GM19397 (cell line): ENCODE results near the gene DDOST.

Source experiments
- ATAC-seq: cut with Tn5 transposase; IDR thresholded peaks from one replicate; pipeline ENCODE4 v1.9.1; 2021; ENCODE audit warnings: mild to moderate bottlenecking, moderate library complexity; ENCODE audit not compliant: unreplicated experiment

Gene DDOST

GRCh38 chr1:20663365-20663764 is 2.2 kb upstream of the DDOST start:
- ATAC-seq, result no peak

DNA sequence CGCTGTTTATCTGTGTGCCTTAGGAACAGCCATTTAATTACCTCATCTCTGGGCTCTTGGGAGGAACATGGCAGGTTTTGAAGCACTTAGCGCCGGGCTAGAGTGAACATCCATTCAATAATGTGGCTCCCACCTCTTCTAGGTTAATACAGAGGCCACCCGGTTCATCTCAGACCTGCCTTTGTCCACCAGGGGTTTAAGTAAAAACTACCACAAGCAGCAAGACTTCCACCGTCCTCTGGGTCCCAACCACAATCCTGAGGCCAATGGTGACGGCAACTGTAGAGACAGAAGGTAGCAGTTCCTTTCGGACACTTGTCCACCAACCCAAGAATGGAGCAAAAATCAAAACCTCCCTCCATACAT is 924 bp upstream of the DDOST start:
- no peak for ATAC-seq

DNA sequence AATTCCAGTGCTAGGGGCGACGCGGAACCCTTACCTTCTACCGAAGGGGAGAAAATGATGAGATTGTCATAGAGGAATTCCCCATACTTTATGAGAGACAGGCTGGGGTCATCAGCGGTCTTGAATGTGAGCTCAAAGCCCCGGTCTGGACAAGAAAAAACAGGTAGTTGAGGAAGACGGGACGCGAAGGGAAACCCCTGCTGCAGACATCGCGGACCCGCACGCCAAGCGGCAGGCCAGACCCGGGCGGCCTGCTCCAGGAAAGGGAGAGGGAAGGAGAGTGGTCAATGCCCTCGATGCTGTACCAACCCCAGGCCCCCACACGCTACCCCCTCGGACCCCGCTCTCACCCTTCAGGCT is 342 bp downstream of the DDOST start:
- ATAC-seq, result no peak

DNA sequence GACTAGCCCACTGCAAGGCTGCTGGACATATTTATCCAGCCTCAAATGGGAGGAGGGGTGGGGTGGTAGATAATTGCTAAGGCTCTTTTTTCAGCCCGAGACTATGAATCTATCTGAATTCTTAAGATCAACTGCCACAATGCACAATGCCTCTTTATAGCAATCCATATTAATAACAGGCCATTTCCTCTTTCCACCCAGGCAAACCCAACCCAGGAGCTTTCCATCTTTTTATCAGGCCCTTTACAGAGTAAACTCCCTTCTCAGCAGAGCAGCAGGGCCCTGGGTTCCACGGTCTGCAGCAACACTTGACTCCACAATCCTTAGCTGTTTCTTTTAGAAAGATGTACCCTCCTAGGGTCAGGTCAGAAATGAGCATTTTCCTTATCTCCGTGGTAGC is 806 bp downstream of the DDOST start:
- no peak for ATAC-seq

- no peak for ATAC-seq
Measured at GRCh38 chr1:20658166-20658915, 2.8 kb downstream of the DDOST start.

DNA sequence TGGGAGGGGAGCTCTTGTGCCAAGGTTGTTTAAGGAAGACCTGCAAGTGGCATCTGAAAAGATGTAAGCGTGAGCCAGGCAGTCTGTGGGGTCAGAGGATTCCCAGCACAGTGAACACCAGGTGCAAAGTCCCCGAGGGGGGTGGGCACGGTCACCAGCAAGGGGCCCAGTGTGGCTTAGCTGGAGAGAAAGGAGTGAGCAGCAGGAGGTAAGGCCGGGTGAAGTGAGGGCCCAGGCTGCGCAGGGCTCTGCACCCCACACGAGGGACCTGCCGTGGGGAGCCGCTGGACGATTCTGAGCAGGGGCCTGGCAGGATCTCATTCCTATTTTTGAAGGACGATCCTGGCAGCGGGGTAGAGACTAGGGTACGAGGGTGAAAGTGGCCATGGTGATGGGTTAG is 4.1 kb downstream of the DDOST start:
- no peak for ATAC-seq

DNA sequence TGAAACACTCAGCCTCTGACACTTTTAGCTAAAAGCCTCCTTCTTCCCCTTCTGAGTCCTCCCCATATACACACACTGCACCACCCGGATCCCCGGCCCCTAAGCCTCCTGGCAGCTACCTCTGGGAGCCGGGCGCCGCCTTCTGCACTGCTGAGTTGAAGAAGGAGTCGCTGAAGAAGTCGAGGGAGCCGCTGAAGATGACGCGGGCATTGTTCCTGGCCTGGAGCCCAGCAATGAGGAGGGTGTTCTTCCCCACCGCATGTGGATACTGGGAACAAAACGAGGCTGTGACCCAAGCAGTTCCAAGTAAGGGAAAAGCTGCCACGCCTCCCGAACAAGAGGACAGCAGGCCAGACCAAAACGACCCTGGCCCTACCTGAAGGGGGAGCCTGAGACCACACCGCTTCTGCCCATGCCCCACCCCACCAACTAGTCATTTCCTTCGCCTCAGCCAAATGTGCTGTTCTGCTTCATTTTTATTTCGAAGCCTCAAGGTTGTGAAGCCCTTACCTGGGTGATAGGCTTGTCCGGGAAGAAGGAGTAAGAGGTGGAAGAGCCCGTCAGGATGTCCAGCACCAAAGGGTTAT is 7.0 kb downstream of the DDOST start:
- ATAC-seq, result no peak

GRCh38 chr1:20652300-20652699 is 8.9 kb downstream of the DDOST start:
- no peak for ATAC-seq

DNA sequence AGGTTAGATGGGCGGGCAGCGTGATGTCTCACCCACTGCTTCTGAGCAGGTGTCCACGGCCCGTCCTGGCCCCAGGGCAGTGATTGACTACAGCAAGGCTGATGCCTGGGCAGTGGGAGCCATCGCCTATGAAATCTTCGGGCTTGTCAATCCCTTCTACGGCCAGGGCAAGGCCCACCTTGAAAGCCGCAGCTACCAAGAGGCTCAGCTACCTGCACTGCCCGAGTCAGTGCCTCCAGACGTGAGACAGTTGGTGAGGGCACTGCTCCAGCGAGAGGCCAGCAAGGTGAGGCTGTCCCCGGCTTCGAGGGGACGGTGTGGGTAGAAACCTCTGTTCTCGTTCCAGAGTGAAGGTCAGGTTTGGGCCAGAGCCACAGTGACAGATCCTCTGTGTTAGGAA is 12.2 kb downstream of the DDOST start:
- ATAC-seq, result no peak

DNA sequence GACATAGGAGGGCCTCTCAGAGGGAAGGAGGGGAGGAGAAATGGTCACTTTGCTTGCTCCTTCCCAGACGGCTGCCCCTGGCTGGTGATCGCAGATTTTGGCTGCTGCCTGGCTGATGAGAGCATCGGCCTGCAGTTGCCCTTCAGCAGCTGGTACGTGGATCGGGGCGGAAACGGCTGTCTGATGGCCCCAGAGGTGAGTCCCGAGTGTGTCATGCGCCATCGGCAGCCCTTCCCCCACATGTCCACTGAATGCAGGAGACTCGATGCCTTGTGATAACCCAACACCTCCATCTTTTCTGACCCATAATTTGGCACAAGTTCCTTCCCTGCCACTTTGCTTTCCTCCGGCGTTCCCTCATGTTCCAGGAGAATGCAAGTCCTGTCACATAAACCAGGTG is 12.7 kb downstream of the DDOST start:
- ATAC-seq, result no peak

GRCh38 chr1:20645414-20645813 is 15.8 kb downstream of the DDOST start:
- no peak for ATAC-seq

- ATAC-seq, result no peak
Measured at GRCh38 chr1:20644416-20644815, 16.8 kb downstream of the DDOST start.

- no peak for ATAC-seq
Measured at GRCh38 chr1:20643080-20643479, 18.1 kb downstream of the DDOST start.

- ATAC-seq, result no peak
Measured at GRCh38 chr1:20641975-20642374, 19.2 kb downstream of the DDOST start.

GRCh38 chr1:20640183-20640597 is 21.0 kb downstream of the DDOST start:
- no peak for ATAC-seq

DNA sequence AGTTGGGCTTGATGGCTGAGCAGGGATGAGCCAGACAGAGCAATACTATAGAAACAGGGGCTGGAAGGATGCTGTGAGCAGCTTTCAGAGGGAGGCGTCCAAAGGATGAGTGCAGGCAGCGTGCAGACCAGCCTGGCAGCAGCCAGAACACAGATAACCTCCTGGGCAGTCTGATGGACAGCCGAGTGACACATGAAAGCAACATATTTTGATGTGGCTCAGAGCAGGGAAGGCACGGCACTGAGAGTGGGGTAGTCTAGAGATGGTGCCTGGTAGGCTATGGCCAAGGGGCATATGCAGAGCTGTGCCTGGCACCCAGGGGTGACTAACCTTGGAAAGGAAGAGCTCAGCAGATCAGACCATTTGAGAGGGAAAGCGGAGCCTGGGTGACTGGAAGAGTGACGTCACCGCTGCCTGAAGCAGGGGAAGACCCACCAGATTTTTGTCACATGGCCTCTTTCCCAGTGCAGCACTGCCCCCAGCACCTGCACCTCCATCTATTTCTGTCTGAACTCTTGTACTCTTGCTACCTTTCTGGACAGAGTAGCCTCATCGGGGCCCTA is 24.3 kb downstream of the DDOST start:
- no peak for ATAC-seq

- no peak for ATAC-seq
Measured at GRCh38 chr1:20634594-20635084, 26.5 kb downstream of the DDOST start.

GRCh38 chr1:20634065-20634593 is 27.0 kb downstream of the DDOST start:
- no peak for ATAC-seq

DNA sequence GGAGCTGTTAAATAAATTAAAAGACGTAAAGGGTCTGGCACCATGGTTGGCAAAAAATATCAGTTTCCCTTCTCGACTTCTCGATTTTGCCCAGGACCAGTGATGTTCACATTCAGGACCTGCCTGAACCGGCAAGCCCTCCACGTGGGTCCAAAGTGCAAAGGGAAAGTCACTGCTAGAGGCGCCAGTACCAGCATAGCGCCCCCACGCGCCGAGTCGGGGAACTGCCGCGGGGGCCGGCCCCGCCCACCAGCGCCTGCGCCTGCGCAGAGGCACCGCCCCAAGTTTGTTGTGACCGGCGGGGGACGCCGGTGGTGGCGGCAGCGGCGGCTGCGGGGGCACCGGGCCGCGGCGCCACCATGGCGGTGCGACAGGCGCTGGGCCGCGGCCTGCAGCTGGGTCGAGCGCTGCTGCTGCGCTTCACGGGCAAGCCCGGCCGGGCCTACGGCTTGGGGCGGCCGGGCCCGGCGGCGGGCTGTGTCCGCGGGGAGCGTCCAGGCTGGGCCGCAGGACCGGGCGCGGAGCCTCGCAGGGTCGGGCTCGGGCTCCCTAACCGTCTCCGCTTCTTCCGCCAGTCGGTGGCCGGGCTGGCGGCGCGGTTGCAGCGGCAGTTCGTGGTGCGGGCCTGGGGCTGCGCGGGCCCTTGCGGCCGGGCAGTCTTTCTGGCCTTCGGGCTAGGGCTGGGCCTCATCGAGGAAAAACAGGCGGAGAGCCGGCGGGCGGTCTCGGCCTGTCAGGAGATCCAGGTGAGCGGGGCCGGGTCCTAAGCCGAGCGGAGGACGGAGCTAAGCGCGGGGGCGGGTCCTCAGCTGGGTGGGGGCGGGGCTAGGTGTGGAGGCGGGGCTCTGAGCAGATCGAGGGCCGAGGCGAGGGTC is 27.7 kb downstream of the DDOST start, which contains the start of gene PINK1:
PINK1 (plus strand) TSS at position 269 of the 875 bp plus-strand sequence; CDS start at position 360, 91 bp downstream.
- peak; percentile 67 for ATAC-seq

DNA sequence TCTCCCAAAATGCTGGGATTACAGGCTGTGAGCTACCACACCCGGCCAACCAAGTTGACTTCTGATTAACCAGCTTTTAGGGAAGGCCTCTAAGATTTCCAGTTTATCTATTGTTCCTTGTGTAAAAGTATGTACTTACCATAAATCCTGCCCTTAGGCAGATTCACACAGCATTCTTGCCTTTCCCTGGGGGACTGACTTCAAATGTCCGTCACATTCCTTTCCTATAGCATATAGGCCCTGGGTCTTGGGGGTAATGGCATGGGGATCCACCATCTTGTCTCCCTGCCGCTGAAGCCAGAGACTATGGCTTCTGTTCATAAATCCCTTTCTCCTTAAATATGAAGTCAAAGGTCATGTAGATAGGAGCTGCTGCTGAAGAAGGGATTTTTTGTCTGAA is 28.8 kb downstream of the DDOST start:
- ATAC-seq, result no peak

- ATAC-seq, result no peak
Measured at GRCh38 chr1:20630729-20631128, 30.4 kb downstream of the DDOST start.
